Stimulated activated CD4-positive, alpha-beta T cell treated with anti-CD3 and anti-CD28 coated beads, Interleukin-1b, Interleukin-23, amount 100 ng/mL, for 24 hours (primary cell): ENCODE measurements around the gene ZNF385B.

Source experiments
- DNase-seq, 4 experiments: peaks; one replicate each; pipeline ENCODE4 v3.0.0-alpha.2; 2020; ENCODE audit warnings: low read depth in 4 of 4, low spot score in 1 of 4

The ZNF385B gene

GRCh38 chr2:179592167-179592936 lies 269.1 kb downstream of the ZNF385B start:
- no peak for DNase-seq

GRCh38 chr2:179591690-179592089 lies 269.7 kb downstream of the ZNF385B start:
- no peak for DNase-seq

- no peak for DNase-seq
These were observed 272.8 kb downstream of the ZNF385B start for GRCh38 chr2:179588486-179589145.

- no peak for DNase-seq
These were observed 276.7 kb downstream of the ZNF385B start for GRCh38 chr2:179584760-179585159.

- no peak for DNase-seq
These were observed 279.8 kb downstream of the ZNF385B start for GRCh38 chr2:179581605-179582004.

- no peak for DNase-seq
These were observed 280.9 kb downstream of the ZNF385B start for GRCh38 chr2:179580378-179581146.

GRCh38 chr2:179579800-179580199 lies 281.6 kb downstream of the ZNF385B start:
- DNase-seq: no peak

- DNase-seq: no peak
These were observed 283.1 kb downstream of the ZNF385B start for GRCh38 chr2:179578171-179578916.

GRCh38 chr2:179574061-179574519 lies 287.3 kb downstream of the ZNF385B start:
- DNase-seq: no peak

GRCh38 chr2:179572544-179572943 lies 288.9 kb downstream of the ZNF385B start:
- no peak for DNase-seq

- DNase-seq: no peak
These were observed 289.7 kb downstream of the ZNF385B start for GRCh38 chr2:179571721-179572120.

- DNase-seq: no peak
These were observed 290.2 kb downstream of the ZNF385B start for GRCh38 chr2:179571252-179571651.

GRCh38 chr2:179569831-179570233 lies 291.6 kb downstream of the ZNF385B start:
- no peak for DNase-seq

- no peak for DNase-seq
These were observed 295.6 kb downstream of the ZNF385B start for GRCh38 chr2:179565807-179566206.

- no peak for DNase-seq
These were observed 299.0 kb downstream of the ZNF385B start for GRCh38 chr2:179562330-179562885.

- no peak for DNase-seq
These were observed 299.7 kb downstream of the ZNF385B start for GRCh38 chr2:179561702-179562101.

- no peak for DNase-seq
These were observed 301.1 kb downstream of the ZNF385B start for GRCh38 chr2:179560257-179560735.

GRCh38 chr2:179559108-179559806 lies 302.2 kb downstream of the ZNF385B start:
- no peak for DNase-seq

GRCh38 chr2:179558010-179558934 lies 303.1 kb downstream of the ZNF385B start:
- DNase-seq: no peak
